ENCODE data around the gene FRMD5. TPM values are rescaled to one million over a fixed set of nuclear protein-coding genes. Genes with fewer than 3 reads are reported as not detected.

The FRMD5 gene
- total RNA-seq, 1 donor from 2014 or later: 43.8 TPM

DNA sequence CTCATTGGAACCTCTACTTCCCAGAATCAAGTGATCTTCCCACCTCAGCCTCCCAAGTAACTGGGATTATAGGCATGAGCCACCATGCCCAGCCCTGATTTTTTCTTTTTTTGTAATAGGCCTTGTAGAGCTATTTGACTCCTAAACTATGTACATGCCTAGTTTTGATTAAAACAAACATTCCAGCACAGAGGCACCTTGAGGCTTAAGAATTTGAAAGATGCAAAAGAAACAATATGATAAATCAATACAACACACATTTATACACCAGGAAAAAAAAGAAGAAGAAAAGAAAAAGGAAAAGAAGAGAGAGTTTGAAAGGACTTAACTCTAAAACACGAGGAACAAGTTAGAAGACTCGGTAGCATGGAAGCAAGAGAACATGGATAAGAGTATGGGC is 13.9 kb upstream of the FRMD5 start:
- TF ChIP-seq, protein P1, sequence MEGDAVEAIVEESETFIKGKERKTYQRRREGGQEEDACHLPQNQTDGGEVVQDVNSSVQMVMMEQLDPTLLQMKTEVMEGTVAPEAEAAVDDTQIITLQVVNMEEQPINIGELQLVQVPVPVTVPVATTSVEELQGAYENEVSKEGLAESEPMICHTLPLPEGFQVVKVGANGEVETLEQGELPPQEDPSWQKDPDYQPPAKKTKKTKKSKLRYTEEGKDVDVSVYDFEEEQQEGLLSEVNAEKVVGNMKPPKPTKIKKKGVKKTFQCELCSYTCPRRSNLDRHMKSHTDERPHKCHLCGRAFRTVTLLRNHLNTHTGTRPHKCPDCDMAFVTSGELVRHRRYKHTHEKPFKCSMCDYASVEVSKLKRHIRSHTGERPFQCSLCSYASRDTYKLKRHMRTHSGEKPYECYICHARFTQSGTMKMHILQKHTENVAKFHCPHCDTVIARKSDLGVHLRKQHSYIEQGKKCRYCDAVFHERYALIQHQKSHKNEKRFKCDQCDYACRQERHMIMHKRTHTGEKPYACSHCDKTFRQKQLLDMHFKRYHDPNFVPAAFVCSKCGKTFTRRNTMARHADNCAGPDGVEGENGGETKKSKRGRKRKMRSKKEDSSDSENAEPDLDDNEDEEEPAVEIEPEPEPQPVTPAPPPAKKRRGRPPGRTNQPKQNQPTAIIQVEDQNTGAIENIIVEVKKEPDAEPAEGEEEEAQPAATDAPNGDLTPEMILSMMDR (IDR thresholded peaks at IDR 0.05; ENCODE audit: partially characterized antibody, unreplicated experiment): no peak
- no peaks in the 10 kb centered on the region for H3K27me3 Mint-ChIP-seq (ENCODE audit: unreplicated experiment)
- H3K9me3 Mint-ChIP-seq (ENCODE audit: unreplicated experiment): no peaks in the 10 kb centered on the region
- no peak overlapping the region for H3K27ac Mint-ChIP-seq (ENCODE audit: unreplicated experiment)
- no peak for DNase-seq
- H3K36me3 Mint-ChIP-seq (ENCODE audit: unreplicated experiment): no peaks in the 10 kb centered on the region
- H3K4me3 Mint-ChIP-seq (ENCODE audit: unreplicated experiment): no peak overlapping the region
- no peaks in the 10 kb centered on the region for H3K4me1 Mint-ChIP-seq (ENCODE audit: low read depth, unreplicated experiment)

DNA sequence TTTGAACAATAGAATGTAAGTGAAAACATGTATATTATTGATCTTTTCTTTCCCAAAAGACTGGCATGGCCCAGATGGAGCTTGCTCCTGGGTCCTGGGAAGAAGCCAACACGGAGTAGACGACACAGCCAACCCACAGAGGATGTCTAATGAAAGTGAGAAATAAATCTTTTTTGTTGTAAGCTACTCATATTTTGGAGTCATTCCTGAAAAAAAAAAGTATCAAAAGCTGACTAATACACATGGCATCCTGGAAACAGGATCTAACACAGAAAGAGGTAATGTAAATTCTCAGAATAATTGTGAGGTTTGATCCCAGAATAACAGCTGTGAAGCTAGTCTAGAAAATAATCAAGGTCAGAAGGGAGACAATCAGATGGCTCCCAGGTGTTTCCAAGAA is 12.6 kb upstream of the FRMD5 start:
- Mint-ChIP-seq H3K36me3 (ENCODE audit: unreplicated experiment) (no peaks in the 10 kb centered on the region), H3K27me3 (ENCODE audit: unreplicated experiment) (no peaks in the 10 kb centered on the region), H3K4me1 (ENCODE audit: low read depth, unreplicated experiment) (no peaks in the 10 kb centered on the region), H3K27ac (ENCODE audit: unreplicated experiment) (no peak overlapping the region), H3K9me3 (ENCODE audit: unreplicated experiment) (no peaks in the 10 kb centered on the region), H3K4me3 (ENCODE audit: unreplicated experiment) (no peak overlapping the region)
- DNase-seq: no peak
- TF ChIP-seq, protein P1 (IDR thresholded peaks at IDR 0.05; ENCODE audit: partially characterized antibody, unreplicated experiment): no peak

DNA sequence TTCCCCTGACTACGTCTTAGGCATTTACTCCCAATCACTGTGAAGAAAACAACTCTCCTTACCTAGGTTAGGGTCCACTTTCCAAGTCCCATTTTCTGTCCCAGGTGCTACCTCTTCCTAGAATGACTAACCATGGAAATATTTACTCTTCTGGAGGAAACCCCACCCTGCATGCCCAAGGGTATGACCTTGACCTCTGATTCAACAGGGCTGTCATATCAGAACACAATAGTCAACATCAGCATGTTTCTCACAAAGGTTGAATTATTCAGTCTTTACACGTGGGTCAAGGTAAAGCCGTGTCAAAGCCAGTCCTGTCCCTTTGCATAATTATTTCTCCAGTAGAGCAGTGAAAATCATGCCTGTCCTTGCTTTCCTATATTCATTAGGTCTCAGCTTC is 4.3 kb upstream of the FRMD5 start:
- H3K36me3 Mint-ChIP-seq (ENCODE audit: unreplicated experiment): no peaks in the 10 kb centered on the region
- TF ChIP-seq, protein P1 (IDR thresholded peaks at IDR 0.05; ENCODE audit: partially characterized antibody, unreplicated experiment): no peak
- H3K4me1 Mint-ChIP-seq (ENCODE audit: low read depth, unreplicated experiment): no peaks in the 10 kb centered on the region
- H3K9me3 Mint-ChIP-seq (ENCODE audit: unreplicated experiment): peaks cover 3% of the 10 kb centered on the region
- no peak overlapping the region for H3K27ac Mint-ChIP-seq (ENCODE audit: unreplicated experiment)
- H3K4me3 Mint-ChIP-seq (ENCODE audit: unreplicated experiment): no peak overlapping the region
- H3K27me3 Mint-ChIP-seq (ENCODE audit: unreplicated experiment): no peaks in the 10 kb centered on the region
- no peak for DNase-seq

DNA sequence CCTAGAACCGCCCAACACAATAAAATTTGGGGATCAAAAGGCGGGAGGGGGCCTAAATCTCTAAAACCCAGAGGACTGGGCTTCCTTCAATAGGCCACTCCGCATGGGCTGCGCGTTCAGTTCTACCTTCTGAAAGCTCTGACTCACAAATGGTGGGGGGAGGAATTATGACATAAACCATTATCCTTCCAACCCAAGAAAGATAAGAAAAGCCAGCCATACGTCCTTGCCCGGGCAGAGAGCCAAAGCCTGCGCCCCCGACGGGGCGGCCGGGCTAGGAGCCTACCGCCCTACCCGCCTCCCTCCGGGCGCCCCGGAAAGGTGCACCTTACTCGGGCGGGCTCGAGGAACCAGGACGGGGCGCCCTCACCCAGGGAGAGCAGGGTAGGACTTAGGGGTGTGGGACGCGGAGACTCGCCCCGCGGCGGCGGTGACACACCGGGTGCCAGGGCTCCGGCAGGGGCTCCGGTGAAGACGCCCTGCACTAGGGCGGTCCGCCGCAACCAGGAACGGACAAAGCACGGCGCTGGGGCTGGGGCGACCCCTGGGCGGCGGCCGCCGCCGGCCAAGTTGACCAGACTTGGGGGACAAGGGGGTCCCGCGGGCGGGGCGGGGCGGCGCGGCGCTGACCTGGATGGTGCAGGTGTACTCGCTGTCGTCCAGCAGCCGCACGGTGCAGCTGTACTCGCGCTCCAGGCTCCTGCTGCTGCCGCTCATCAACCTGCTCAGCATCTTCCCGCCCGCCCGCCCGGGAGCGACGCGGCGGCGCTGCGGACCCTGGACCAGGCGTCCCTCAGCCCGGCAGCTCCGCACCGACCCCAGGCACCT is 534 bp downstream of the FRMD5 start:
- Mint-ChIP-seq H3K27ac (ENCODE audit: unreplicated experiment) (peak overlapping the region; percentile 89), H3K36me3 (ENCODE audit: unreplicated experiment) (no peaks in the 10 kb centered on the region), H3K4me3 (ENCODE audit: unreplicated experiment) (peak overlapping the region; percentile 98), H3K9me3 (ENCODE audit: unreplicated experiment) (peaks cover 15% of the 10 kb centered on the region), H3K27me3 (ENCODE audit: unreplicated experiment) (peaks cover 4% of the 10 kb centered on the region), H3K4me1 (ENCODE audit: low read depth, unreplicated experiment) (peaks cover 5% of the 10 kb centered on the region)
- TF ChIP-seq, protein P1 (IDR thresholded peaks at IDR 0.05; ENCODE audit: partially characterized antibody, unreplicated experiment): no peak
- peak; percentile 64 for DNase-seq

DNA sequence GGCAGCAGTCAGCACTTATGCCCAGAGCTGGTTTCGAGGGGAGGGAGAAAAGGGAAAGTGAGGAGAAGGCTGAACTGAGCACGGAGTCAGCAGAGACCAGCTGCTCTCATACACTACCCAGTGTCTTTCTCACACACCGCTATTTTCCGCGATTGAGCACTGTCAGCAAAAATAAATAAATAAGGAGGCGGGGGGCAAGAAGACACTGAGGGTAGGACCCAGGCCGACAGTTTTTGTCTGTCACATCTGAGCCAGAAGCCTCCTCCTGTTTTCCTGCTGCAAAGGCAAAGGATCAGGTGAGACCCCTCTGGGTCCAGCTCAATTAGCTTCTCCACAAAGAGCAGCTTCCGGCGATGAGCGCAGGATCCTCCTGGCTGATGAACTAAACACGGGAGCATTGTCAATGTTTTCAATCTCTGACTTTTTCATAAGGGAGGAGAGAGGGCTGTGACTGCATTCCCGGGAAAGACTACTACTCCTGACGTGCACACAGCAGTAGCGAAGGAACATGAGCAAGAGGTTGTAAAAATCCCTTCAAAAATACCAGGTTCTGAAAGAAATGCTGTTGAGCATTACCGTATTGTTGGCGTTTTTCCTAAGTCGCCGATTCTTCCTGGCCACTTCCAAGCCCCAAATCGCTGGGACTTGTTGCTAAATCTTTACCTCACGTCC is 1.3 kb downstream of the FRMD5 start:
- Mint-ChIP-seq H3K27me3 (ENCODE audit: unreplicated experiment) (peaks cover 4% of the 10 kb centered on the region), H3K9me3 (ENCODE audit: unreplicated experiment) (peaks cover 15% of the 10 kb centered on the region), H3K27ac (ENCODE audit: unreplicated experiment) (peak overlapping the region; percentile 89), H3K4me1 (ENCODE audit: low read depth, unreplicated experiment) (peaks cover 5% of the 10 kb centered on the region), H3K36me3 (ENCODE audit: unreplicated experiment) (no peaks in the 10 kb centered on the region), H3K4me3 (ENCODE audit: unreplicated experiment) (peak overlapping the region; percentile 97)
- DNase-seq: peak; percentile 43
- TF ChIP-seq, protein P1 (IDR thresholded peaks at IDR 0.05; ENCODE audit: partially characterized antibody, unreplicated experiment): no peak

All from glutamatergic neuron (in vitro differentiated cells).